HG02870 (cell line): ENCODE measurements around the gene IFI27L2.

Source experiments
- ATAC-seq: cut with Tn5 transposase; IDR thresholded peaks from one replicate; pipeline ENCODE4 v1.9.1; 2021; ENCODE audit warnings: mild to moderate bottlenecking, moderate library complexity; ENCODE audit not compliant: unreplicated experiment

The IFI27L2 gene

GRCh38 chr14:94124582-94125377 lies 4.6 kb downstream of the IFI27L2 start:
- no peak for ATAC-seq

GRCh38 chr14:94123868-94124267 lies 5.5 kb downstream of the IFI27L2 start:
- no peak for ATAC-seq

GRCh38 chr14:94123296-94123695 lies 6.1 kb downstream of the IFI27L2 start:
- no peak for ATAC-seq

GRCh38 chr14:94122438-94122837 lies 7.0 kb downstream of the IFI27L2 start:
- ATAC-seq = no peak

- no peak for ATAC-seq
Observed at GRCh38 chr14:94121485-94121884, 7.9 kb downstream of the IFI27L2 start.

GRCh38 chr14:94120667-94121340 lies 8.6 kb downstream of the IFI27L2 start:
- ATAC-seq = no peak

GRCh38 chr14:94119071-94119470 lies 10.3 kb downstream of the IFI27L2 start:
- no peak for ATAC-seq

GRCh38 chr14:94117856-94118255 lies 11.5 kb downstream of the IFI27L2 start:
- ATAC-seq = no peak

GRCh38 chr14:94116701-94117100 lies 12.7 kb downstream of the IFI27L2 start:
- ATAC-seq = no peak

GRCh38 chr14:94115631-94116030 lies 13.8 kb downstream of the IFI27L2 start:
- ATAC-seq = no peak

GRCh38 chr14:94115058-94115591 lies 14.3 kb downstream of the IFI27L2 start:
- ATAC-seq = no peak

GRCh38 chr14:94114589-94115057 lies 14.8 kb downstream of the IFI27L2 start:
- ATAC-seq = no peak

- ATAC-seq = no peak
Observed at GRCh38 chr14:94113908-94114588, 15.4 kb downstream of the IFI27L2 start.

- no peak for ATAC-seq
Observed at GRCh38 chr14:94113490-94113889, 15.9 kb downstream of the IFI27L2 start.

GRCh38 chr14:94113073-94113472 lies 16.3 kb downstream of the IFI27L2 start:
- ATAC-seq = no peak

- ATAC-seq = no peak
Observed at GRCh38 chr14:94112513-94113063, 16.8 kb downstream of the IFI27L2 start.

- no peak for ATAC-seq
Observed at GRCh38 chr14:94111276-94112095, 17.9 kb downstream of the IFI27L2 start.

GRCh38 chr14:94110552-94111181 lies 18.7 kb downstream of the IFI27L2 start, which contains the start of gene IFI27:
TSS of gene IFI27 (plus strand) at chr14:94110736.
- ATAC-seq = no peak

- no peak for ATAC-seq
Observed at GRCh38 chr14:94109915-94110250, 19.5 kb downstream of the IFI27L2 start.

- no peak for ATAC-seq
Observed at GRCh38 chr14:94104731-94105130, 24.7 kb downstream of the IFI27L2 start.
